Ishikawa (cell line): ENCODE data around the gene RORC.

Source experiments
- CEBPB ChIP-seq: IDR thresholded peaks from 2 replicates; pipeline ENCODE4 v1.6.1; 2012
- CREB1 ChIP-seq: IDR thresholded peaks from 2 replicates; pipeline ENCODE4 v1.6.1; 2012; ENCODE audit warnings: low read depth
- EP300 ChIP-seq: IDR thresholded peaks from 2 replicates; pipeline ENCODE4 v1.6.1; 2012; ENCODE audit warnings: borderline replicate concordance
- FOXM1 ChIP-seq: IDR thresholded peaks from 2 replicates; pipeline ENCODE4 v1.6.1; 2012; ENCODE audit warnings: low read depth, borderline replicate concordance
- RAD21 ChIP-seq: IDR thresholded peaks from 2 replicates; pipeline ENCODE4 v1.6.1; 2012; ENCODE audit warnings: low read depth
- TAF1 ChIP-seq: IDR thresholded peaks from 2 replicates; pipeline ENCODE4 v1.6.1; 2012; ENCODE audit warnings: low read depth, mild to moderate bottlenecking
- YY1 ChIP-seq: IDR thresholded peaks from 2 replicates; pipeline ENCODE4 v1.6.1; 2012; ENCODE audit warnings: low read depth
- TF ChIP-seq, protein P1 (sequence below): IDR thresholded peaks from 2 replicates; pipeline ENCODE4 v1.6.1; 2012
- TF ChIP-seq, protein P2 (sequence below): IDR thresholded peaks from 2 replicates; pipeline ENCODE4 v1.6.1; 2012

DNA sequence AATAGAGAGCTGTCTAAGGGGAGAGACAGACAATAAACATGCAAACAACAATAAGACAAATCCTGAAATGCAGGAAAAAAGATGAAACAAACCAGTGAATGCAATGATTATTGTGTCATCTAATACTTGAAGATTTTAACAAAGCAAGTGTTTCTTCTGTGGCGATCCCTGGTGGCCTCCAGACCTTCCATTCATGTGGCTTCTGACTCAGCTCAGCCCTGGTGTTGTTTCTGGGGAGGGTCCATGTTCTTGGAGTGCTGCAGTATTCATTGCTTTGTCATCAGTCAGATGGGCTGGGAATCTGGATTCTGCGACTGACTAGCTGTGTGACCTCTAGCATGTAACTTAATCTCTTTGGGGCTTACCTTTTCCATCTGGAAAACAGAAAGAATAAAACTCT is 9.5 kb upstream of the RORC start:
- no peak for TF ChIP-seq CREB1
- TF ChIP-seq TAF1, result no peak
- TF ChIP-seq, protein P1, sequence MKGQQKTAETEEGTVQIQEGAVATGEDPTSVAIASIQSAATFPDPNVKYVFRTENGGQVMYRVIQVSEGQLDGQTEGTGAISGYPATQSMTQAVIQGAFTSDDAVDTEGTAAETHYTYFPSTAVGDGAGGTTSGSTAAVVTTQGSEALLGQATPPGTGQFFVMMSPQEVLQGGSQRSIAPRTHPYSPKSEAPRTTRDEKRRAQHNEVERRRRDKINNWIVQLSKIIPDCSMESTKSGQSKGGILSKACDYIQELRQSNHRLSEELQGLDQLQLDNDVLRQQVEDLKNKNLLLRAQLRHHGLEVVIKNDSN, result no peak
- TF ChIP-seq, protein P2, sequence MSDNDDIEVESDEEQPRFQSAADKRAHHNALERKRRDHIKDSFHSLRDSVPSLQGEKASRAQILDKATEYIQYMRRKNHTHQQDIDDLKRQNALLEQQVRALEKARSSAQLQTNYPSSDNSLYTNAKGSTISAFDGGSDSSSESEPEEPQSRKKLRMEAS, result no peak
- TF ChIP-seq FOXM1, result no peak
- no peak for TF ChIP-seq RAD21
- no peak for TF ChIP-seq EP300
- no peak for TF ChIP-seq YY1
- TF ChIP-seq CEBPB, result no peak
